GM23338 (cell line): ENCODE data around the gene PDE4C. TPM values are rescaled to one million over a fixed set of nuclear protein-coding genes. Genes with fewer than 3 reads are reported as not detected.

Experiments used
- ATAC-seq: fragments of 200-7000 bp; cut with Tn5 transposase; 3 replicates; pipeline ENCODE4 v1.9.1; 2020
- DNase-seq: peaks from one replicate; pipeline ENCODE4 v3.0.0-alpha.2; 2015; ENCODE audit warnings: low spot score
- H2AFZ ChIP-seq: fragments of 200-600 bp; sonication (generic); 2 replicates; pipeline ENCODE4 v1.8.0; 2016; ENCODE audit warnings: antibody characterized with exemption, mild to moderate bottlenecking, moderate library complexity
- H3F3A ChIP-seq: fragments of 200-600 bp; sonication (generic); replicated peaks from 2 replicates; pipeline ENCODE4 v1.8.0; 2017; ENCODE audit warnings: antibody characterized with exemption, mixed run types, low read depth
- H3K27ac ChIP-seq: fragments of 200-600 bp; sonication (generic); 2 replicates; pipeline ENCODE4 v1.6.1; 2016; ENCODE audit warnings: low read depth
- H3K27me3 ChIP-seq: fragments of 200-600 bp; sonication (generic); 2 replicates; pipeline ENCODE4 v1.8.0; 2016; ENCODE audit warnings: mild to moderate bottlenecking, mixed run types, moderate library complexity; ENCODE audit not compliant: insufficient read depth
- H3K36me3 ChIP-seq: fragments of 200-600 bp; sonication (generic); 2 replicates; pipeline ENCODE4 v1.8.0; 2016; ENCODE audit warnings: mild to moderate bottlenecking; ENCODE audit not compliant: insufficient read depth
- H3K4me1 ChIP-seq: fragments of 200-600 bp; sonication (generic); 2 replicates; pipeline ENCODE4 v1.8.0; 2016; ENCODE audit warnings: mild to moderate bottlenecking, moderate library complexity; ENCODE audit not compliant: insufficient read depth
- H3K4me2 ChIP-seq: fragments of 200-600 bp; sonication (generic); 2 replicates; pipeline ENCODE4 v1.7.1; 2017; ENCODE audit warnings: mixed run types
- H3K4me3 ChIP-seq: fragments of 200-600 bp; sonication (generic); 2 replicates; pipeline ENCODE4 v1.6.1; 2016; ENCODE audit warnings: mixed run types
- H3K79me2 ChIP-seq: fragments of 200-600 bp; sonication (generic); replicated peaks from 2 replicates; pipeline ENCODE4 v1.8.0; 2017; ENCODE audit warnings: mild to moderate bottlenecking; ENCODE audit not compliant: insufficient read depth
- H3K9me2 ChIP-seq: fragments of 200-600 bp; sonication (generic); 2 replicates; pipeline ENCODE4 v1.8.0; 2017; ENCODE audit not compliant: insufficient read depth
- H4K20me1 ChIP-seq: fragments of 200-600 bp; sonication (generic); replicated peaks from 2 replicates; pipeline ENCODE4 v1.8.0; 2017; ENCODE audit warnings: mild to moderate bottlenecking; ENCODE audit not compliant: insufficient read depth
- H3K27ac Mint-ChIP-seq: 2 replicates; pipeline ENCODE4 v1.8.0; 2020; ENCODE audit warnings: inconsistent platforms, mild to moderate bottlenecking, moderate library complexity, mixed read lengths
- H3K27me3 Mint-ChIP-seq: 3 replicates; pipeline ENCODE4 v1.8.0; 2022; ENCODE audit warnings: low read depth, mild to moderate bottlenecking, moderate library complexity, mixed read lengths, inconsistent platforms; ENCODE audit not compliant: insufficient read depth, poor library complexity
- H3K36me3 Mint-ChIP-seq: 3 replicates; pipeline ENCODE4 v1.8.0; 2021; ENCODE audit warnings: low read depth, mild to moderate bottlenecking, inconsistent platforms, moderate library complexity, mixed read lengths
- H3K4me1 Mint-ChIP-seq: 3 replicates; pipeline ENCODE4 v1.8.0; 2020; ENCODE audit warnings: mild to moderate bottlenecking, inconsistent platforms, mixed read lengths
- H3K4me3 Mint-ChIP-seq: 3 replicates; pipeline ENCODE4 v1.8.0; 2021; ENCODE audit warnings: moderate library complexity, mild to moderate bottlenecking, inconsistent platforms, mixed read lengths
- H3K9me3 Mint-ChIP-seq: 3 replicates; pipeline ENCODE4 v1.8.0; 2020; ENCODE audit warnings: moderate library complexity, mild to moderate bottlenecking, inconsistent platforms, mixed read lengths
- CREB1 ChIP-seq: fragments of 250-450 bp; sonication (Bioruptor Pico); IDR thresholded peaks from 2 replicates; pipeline ENCODE4 v1.5.0; 2020; ENCODE audit warnings: low read depth, mild to moderate bottlenecking, moderate library complexity
- CTCF ChIP-seq, 2 experiments: fragments of 200-600 bp in 1 of 2; sonication (generic) in 1 of 2; conservative IDR thresholded peaks; 2 replicates each; pipeline versions ENCODE4 v1.5.1 to v1.6.1; 2016 to 2017; ENCODE audit warnings: antibody characterized with exemption in 2 of 2, low read depth in 2 of 2, mild to moderate bottlenecking in 2 of 2, moderate library complexity in 1 of 2
- EZH2 ChIP-seq: fragments of 200-600 bp; sonication (generic); IDR thresholded peaks from one replicate; pipeline ENCODE4 v1.8.0; 2017; ENCODE audit warnings: antibody characterized with exemption, mild to moderate bottlenecking, low read depth; ENCODE audit not compliant: unreplicated experiment
- JUNB ChIP-seq: IDR thresholded peaks from one replicate; pipeline ENCODE4 v1.6.1; 2016; ENCODE audit warnings: antibody characterized with exemption; ENCODE audit not compliant: unreplicated experiment
- REST ChIP-seq: IDR thresholded peaks from one replicate; pipeline ENCODE4 v1.6.1; 2018; ENCODE audit warnings: antibody characterized with exemption; ENCODE audit not compliant: unreplicated experiment
- ZNF114 ChIP-seq: fragments of 250-450 bp; sonication (Bioruptor Pico); IDR thresholded peaks from 2 replicates; pipeline ENCODE4 v1.5.0; 2020; ENCODE audit warnings: mild to moderate bottlenecking, moderate library complexity
- ZNF331 ChIP-seq: fragments of 250-450 bp; sonication (Bioruptor Pico); IDR thresholded peaks from 2 replicates; pipeline ENCODE4 v1.5.0; 2020; ENCODE audit warnings: low read depth, mild to moderate bottlenecking, moderate library complexity
- ZNF462 ChIP-seq: fragments of 250-450 bp; sonication (Bioruptor Pico); IDR thresholded peaks from 2 replicates; pipeline ENCODE4 v1.5.0; 2020; ENCODE audit warnings: mild to moderate bottlenecking, moderate library complexity
- polyA plus RNA-seq: library from polyadenylated mRNA; unstranded; fragments of >200 nt; fragmentation: Nextera tagmentation; extraction: Ambion mirVana; gene quantifications from 2 replicates; pipeline ENCODE4 v1.2.1, GENCODE V29; 2016
- total RNA-seq: library from RNA; depleted of rRNA; stranded (reverse); fragments of >200 nt; shearing (Covaris generic); gene quantifications from 2 replicates; pipeline ENCODE4 v1.2.3, GENCODE V29; 2014

The PDE4C gene
- total and polyA plus RNA-seq, 2 experiments from 2014 or later: 1.6 to 3.6 TPM

- no peak for TF ChIP-seq CTCF (conservative IDR thresholded peaks at IDR 0.05; ENCODE audit: low read depth in 2 of 2)
- no peak for TF ChIP-seq CREB1 (CRISPR knock-in tag)
Observed at GRCh38 chr19:18259893-18260292, 33.7 kb upstream of the PDE4C start (continued).

GRCh38 chr19:18257503-18258470, 31.5 kb upstream of the PDE4C start:
- H3K4me3 Mint-ChIP-seq: no peak overlapping the region
- Histone ChIP-seq H3K27me3 (no peaks in the 10 kb centered on the region), H2AFZ (no peak overlapping the region), H3K4me3 (no peak overlapping the region), H3K4me2 (no peak overlapping the region), H3F3A (peaks cover 7% of the 10 kb centered on the region), H3K27ac (no peak overlapping the region), H3K36me3 (no peaks in the 10 kb centered on the region), H3K9me2 (peaks cover 6% of the 10 kb centered on the region; the same call in 1 of the 2 replicates), H3K79me2 (no peaks in the 10 kb centered on the region), H3K4me1 (peaks cover 12% of the 10 kb centered on the region; the same call in 1 of the 2 replicates), H4K20me1 (no peaks in the 10 kb centered on the region)
- TF ChIP-seq REST: no peak
- no peak for TF ChIP-seq ZNF331
- no peak for TF ChIP-seq ZNF462 (CRISPR knock-in tag)
- no peak for TF ChIP-seq EZH2
- no peak for TF ChIP-seq ZNF114 (CRISPR knock-in tag)
- TF ChIP-seq CTCF (conservative IDR thresholded peaks at IDR 0.05; ENCODE audit: low read depth in 2 of 2): no peak
- TF ChIP-seq JUNB: no peak
- H3K4me1 Mint-ChIP-seq: peaks cover 8% of the 10 kb centered on the region
- H3K27ac Mint-ChIP-seq: no peak overlapping the region
- no peak for DNase-seq
- peaks cover 15% of the 10 kb centered on the region for H3K27me3 Mint-ChIP-seq
- H3K36me3 Mint-ChIP-seq: no peaks in the 10 kb centered on the region; the same call in 2 of the 3 replicates
- H3K9me3 Mint-ChIP-seq: peaks cover 9% of the 10 kb centered on the region; the same call in 1 of the 3 replicates
- no peak for ATAC-seq
